ENCODE results near the gene RALGPS1.

DNA sequence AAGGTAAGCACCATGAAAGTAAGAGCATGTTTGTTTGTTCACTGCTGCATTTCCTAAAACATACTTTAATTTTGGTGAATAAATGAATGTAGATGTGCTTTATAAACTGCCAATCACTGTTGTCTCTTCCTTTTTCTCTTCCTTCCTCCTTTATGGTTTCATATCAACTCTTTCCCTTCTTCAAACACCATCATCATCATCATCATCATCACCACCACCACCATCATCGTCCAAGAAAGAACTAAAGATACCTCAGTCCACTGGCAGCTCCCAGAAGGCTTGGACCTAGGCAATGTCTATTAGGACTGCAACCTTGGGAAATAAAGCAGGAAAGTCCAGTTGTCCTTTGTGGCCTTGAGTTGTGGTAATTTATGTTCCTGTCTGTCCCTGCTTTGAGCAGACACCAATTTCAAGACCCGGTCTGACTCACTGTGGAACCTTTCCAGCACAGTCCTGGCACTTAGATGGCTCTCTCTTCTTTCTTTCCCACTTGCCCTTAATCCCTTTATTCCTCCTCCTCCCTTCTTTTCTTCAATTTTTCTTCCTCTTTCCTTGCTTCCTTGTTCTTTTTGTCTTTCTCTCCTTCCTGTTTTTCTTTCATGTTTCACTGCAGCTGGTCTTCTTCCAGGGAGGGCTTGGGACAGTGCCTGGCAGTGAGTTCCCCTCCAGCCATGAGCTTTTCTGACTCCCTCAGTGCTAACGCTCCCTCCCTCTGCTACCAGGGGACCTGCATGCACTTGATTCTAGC is 108.5 kb downstream of the RALGPS1 start:
- TF ChIP-seq, protein P1, sequence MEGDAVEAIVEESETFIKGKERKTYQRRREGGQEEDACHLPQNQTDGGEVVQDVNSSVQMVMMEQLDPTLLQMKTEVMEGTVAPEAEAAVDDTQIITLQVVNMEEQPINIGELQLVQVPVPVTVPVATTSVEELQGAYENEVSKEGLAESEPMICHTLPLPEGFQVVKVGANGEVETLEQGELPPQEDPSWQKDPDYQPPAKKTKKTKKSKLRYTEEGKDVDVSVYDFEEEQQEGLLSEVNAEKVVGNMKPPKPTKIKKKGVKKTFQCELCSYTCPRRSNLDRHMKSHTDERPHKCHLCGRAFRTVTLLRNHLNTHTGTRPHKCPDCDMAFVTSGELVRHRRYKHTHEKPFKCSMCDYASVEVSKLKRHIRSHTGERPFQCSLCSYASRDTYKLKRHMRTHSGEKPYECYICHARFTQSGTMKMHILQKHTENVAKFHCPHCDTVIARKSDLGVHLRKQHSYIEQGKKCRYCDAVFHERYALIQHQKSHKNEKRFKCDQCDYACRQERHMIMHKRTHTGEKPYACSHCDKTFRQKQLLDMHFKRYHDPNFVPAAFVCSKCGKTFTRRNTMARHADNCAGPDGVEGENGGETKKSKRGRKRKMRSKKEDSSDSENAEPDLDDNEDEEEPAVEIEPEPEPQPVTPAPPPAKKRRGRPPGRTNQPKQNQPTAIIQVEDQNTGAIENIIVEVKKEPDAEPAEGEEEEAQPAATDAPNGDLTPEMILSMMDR (IDR thresholded peaks at IDR 0.05): no peak
- no peak for TF ChIP-seq EZH2 (IDR thresholded peaks at IDR 0.05; ENCODE audit: borderline replicate concordance, insufficient read depth, low read depth, low read length, poor library complexity, severe bottlenecking)

Data from B cell (primary cell).